Activated B cell treated with CpG ODN at 0.5 μM for 24 hours (primary cell): ENCODE results near the gene OLFML2B. TPM values are rescaled to one million over a fixed set of nuclear protein-coding genes. Genes with fewer than 3 reads are reported as not detected.

Source experiments
- ATAC-seq: fragments of 200-7000 bp; cut with Tn5 transposase; one replicate; pipeline ENCODE4 v1.10.0; 2021; ENCODE audit warnings: low read depth, mild to moderate bottlenecking, moderate library complexity
- CTCF ChIA-PET: fragments of 350-600 bp; sonication (Branson Sonifier 250); formaldehyde crosslinking; loops from one replicate; lab custom pipeline; 2021; ENCODE audit warnings: antibody characterized with exemption; lab: Charles Lee
- POLR2A ChIA-PET: fragments of 350-600 bp; sonication (Branson Sonifier 250); formaldehyde crosslinking; loops from one replicate; lab custom pipeline; 2021; ENCODE audit warnings: antibody characterized with exemption; lab: Charles Lee
- DNase-seq: peaks from one replicate; pipeline ENCODE4 v3.0.0; 2022
- H3K27ac Mint-ChIP-seq: one replicate; pipeline ENCODE4 v1.8.0; 2020; ENCODE audit warnings: mixed read lengths
- H3K27me3 Mint-ChIP-seq: one replicate; pipeline ENCODE4 v1.8.0; 2021; ENCODE audit warnings: mixed read lengths
- H3K36me3 Mint-ChIP-seq: one replicate; pipeline ENCODE4 v1.8.0; 2021; ENCODE audit warnings: low read depth, mixed read lengths
- H3K4me1 Mint-ChIP-seq: one replicate; pipeline ENCODE4 v1.8.0; 2021; ENCODE audit warnings: mixed read lengths
- H3K4me3 Mint-ChIP-seq: one replicate; pipeline ENCODE4 v1.8.0; 2020; ENCODE audit warnings: mild to moderate bottlenecking, mixed read lengths
- H3K9me3 Mint-ChIP-seq: one replicate; pipeline ENCODE4 v1.8.0; 2020; ENCODE audit warnings: mixed read lengths
- intact Hi-C: fragments of 100-400 bp; cut with micrococcal nuclease; formaldehyde crosslinking; loops from one replicate; pipeline ENCODE4 v1.15.1; 2024
- total RNA-seq: library from RNA; stranded (reverse); gene quantifications from 2 replicates; pipeline ENCODE4 v1.2.3, GENCODE V29; 2022
- TF ChIP-seq, protein P1 (sequence below): fragments of 200-600 bp; IDR thresholded peaks from one replicate; pipeline ENCODE4 v1.8.0; 2022; ENCODE audit warnings: antibody characterized with exemption, mild to moderate bottlenecking

Gene OLFML2B
- total RNA-seq, 1 donor from 2014 or later, result not detected

DNA sequence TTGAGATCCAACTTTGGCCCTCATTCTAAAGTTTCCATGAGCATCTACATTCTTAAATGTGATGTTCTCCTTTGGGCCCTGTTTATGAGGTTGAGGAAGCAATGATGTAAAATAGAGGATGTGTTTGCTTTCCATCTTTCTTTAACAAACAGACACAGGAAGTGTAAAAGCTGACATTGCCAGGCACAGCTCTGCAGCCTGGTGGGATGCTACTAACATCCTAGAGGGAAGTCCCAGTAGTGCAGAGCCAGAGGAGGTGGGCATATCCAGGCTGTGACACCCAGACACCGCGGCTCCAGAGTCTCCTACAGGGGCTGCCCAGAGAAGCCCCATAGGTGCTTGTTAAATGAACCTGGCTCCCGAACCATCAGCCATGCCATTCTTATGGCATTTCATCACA, 16.2 kb downstream of the OLFML2B start:
- DNase-seq (no peak), ATAC-seq (no peak)
- TF ChIP-seq, protein P1, sequence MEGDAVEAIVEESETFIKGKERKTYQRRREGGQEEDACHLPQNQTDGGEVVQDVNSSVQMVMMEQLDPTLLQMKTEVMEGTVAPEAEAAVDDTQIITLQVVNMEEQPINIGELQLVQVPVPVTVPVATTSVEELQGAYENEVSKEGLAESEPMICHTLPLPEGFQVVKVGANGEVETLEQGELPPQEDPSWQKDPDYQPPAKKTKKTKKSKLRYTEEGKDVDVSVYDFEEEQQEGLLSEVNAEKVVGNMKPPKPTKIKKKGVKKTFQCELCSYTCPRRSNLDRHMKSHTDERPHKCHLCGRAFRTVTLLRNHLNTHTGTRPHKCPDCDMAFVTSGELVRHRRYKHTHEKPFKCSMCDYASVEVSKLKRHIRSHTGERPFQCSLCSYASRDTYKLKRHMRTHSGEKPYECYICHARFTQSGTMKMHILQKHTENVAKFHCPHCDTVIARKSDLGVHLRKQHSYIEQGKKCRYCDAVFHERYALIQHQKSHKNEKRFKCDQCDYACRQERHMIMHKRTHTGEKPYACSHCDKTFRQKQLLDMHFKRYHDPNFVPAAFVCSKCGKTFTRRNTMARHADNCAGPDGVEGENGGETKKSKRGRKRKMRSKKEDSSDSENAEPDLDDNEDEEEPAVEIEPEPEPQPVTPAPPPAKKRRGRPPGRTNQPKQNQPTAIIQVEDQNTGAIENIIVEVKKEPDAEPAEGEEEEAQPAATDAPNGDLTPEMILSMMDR, result no peak
- H3K9me3 Mint-ChIP-seq, result no peaks in the 10 kb centered on the region
- no peaks in the 10 kb centered on the region for H3K4me1 Mint-ChIP-seq
- H3K27me3 Mint-ChIP-seq, result peaks cover 20% of the 10 kb centered on the region
- no peak overlapping the region for H3K27ac Mint-ChIP-seq
- no peaks in the 10 kb centered on the region for H3K36me3 Mint-ChIP-seq
- ChIA-PET POLR2A (interaction anchor here (0.6 kb wide), 1 partner anchor 42 kb away, joined by 3 read pairs; no protein-coding TSS in a partner anchor), CTCF (no interaction called here)
- H3K4me3 Mint-ChIP-seq, result no peak overlapping the region
- intact Hi-C loops, result no loop called here

DNA sequence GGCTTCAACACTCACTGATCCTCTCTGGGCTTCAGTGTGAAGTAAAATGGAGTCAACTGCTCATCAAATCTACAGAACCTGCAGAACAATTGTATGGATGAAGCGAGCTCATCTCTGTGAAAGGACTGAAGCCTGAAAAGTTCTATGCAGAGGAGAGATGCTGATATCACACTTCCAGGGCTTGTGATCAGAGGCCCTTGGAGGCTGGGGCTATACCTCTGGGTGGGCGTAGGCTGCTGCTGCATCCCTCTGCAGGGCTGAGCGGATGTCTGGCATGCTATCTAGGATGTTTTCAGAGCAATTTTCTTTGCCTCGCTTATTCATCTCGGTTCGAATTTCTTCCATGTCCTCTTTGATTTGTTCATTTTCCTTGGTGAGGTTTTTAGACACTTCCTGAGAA, 17.6 kb downstream of the OLFML2B start:
- ATAC-seq, result no peak
- H3K36me3 Mint-ChIP-seq, result no peaks in the 10 kb centered on the region
- TF ChIP-seq, protein P1, result no peak
- ChIA-PET POLR2A (no interaction called here), CTCF (no interaction called here)
- H3K27me3 Mint-ChIP-seq, result peaks cover 23% of the 10 kb centered on the region
- no peaks in the 10 kb centered on the region for H3K4me1 Mint-ChIP-seq
- no peak overlapping the region for H3K27ac Mint-ChIP-seq
- DNase-seq, result no peak
- no peak overlapping the region for H3K4me3 Mint-ChIP-seq
- intact Hi-C loops, result no loop called here
- no peaks in the 10 kb centered on the region for H3K9me3 Mint-ChIP-seq

DNA sequence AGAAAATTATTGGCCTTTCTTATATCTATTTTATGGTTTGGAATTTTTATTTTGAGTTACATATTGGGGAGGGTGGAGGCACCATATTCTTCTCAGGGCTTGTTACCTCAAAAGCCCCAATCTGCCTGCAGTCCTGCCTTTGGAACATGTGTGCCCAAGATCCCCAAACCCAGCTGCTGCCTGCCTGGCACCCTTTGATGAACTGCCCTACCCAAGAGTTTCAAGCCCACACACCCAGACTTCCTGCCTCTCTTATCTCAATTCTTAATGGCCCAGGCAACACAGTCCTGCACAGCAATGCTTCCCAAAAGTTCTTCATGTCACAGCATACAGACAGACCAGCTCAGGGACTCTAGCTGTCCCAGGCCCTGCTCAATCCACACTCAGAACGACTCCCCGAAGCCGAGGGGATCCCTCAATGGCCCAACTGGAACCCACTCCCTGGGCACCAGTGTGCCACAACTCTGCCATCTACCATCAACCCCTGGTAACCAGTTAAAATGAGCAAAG, 19.2 kb downstream of the OLFML2B start:
- DNase-seq (no peak), ATAC-seq (no peak)
- POLR2A ChIA-PET, result no interaction called here
- Mint-ChIP-seq H3K36me3 (no peaks in the 10 kb centered on the region), H3K9me3 (no peaks in the 10 kb centered on the region), H3K4me1 (no peaks in the 10 kb centered on the region), H3K4me3 (no peak overlapping the region), H3K27me3 (peaks cover 19% of the 10 kb centered on the region), H3K27ac (no peak overlapping the region)
- CTCF ChIA-PET, result no interaction called here
- intact Hi-C loops, result no loop called here
- TF ChIP-seq, protein P1, result no peak

DNA sequence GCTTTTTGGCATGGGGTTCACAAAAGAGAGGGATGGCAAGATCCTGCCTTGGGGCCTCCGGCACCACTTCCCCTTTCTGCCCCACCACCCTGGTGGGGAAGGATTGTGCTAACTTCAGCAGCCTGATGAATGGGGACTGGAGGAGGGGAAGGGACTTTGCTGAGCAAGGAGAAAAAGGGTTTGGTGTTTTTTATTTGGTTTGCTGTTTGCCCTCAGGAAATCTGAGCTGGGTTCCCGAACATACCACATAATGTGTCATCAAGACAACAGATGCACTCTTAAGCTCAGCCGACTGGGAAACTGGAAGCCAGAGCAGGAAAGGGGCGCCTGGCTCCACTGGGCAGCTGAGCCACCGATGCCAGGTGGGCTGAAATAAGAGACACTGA, 19.8 kb downstream of the OLFML2B start:
- DNase-seq (no peak), ATAC-seq (no peak)
- Mint-ChIP-seq H3K36me3 (no peaks in the 10 kb centered on the region), H3K27ac (no peak overlapping the region), H3K4me1 (no peaks in the 10 kb centered on the region), H3K9me3 (no peaks in the 10 kb centered on the region), H3K27me3 (peaks cover 19% of the 10 kb centered on the region), H3K4me3 (no peak overlapping the region)
- CTCF ChIA-PET, result no interaction called here
- POLR2A ChIA-PET, result no interaction called here
- TF ChIP-seq, protein P1, result no peak
- intact Hi-C loops, result no loop called here

DNA sequence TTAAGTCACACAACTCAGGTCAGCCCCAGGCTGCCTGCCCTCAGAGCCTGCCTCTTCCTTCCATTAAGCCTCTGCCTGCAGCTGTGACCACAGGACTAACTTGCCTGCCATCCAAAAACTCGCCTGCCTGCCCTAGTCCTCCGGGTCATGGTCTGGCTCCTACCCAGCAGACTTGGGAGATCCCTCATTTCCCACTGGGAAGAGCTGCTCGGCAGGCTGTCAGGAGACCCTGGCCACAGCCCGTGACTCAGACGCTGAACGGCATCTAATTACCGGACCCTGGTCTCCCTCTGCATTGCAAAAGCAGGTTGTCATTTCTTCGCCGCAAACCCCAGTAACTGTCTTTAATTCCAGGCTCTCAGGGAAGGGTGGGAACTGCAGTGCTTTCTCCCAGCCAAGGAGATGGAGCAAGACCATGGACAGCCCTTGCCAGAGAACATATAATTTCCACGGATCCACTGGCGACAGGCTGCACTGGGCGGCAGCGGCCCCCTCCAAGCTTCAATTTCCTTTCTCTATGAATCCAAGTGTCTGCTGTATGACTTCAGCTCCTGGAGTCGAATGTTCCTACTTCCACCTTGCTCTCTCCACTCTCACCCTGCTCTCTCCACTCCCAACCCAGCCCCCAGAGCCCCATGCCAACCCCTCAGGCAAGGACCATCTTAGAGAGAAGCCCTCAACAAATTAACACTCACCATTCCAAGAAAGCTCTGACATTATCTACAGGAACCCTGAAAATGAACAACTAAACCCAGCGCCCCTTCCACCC, 20.4 kb downstream of the OLFML2B start:
- DNase-seq, result no peak
- Mint-ChIP-seq H3K27ac (no peak overlapping the region), H3K4me1 (no peaks in the 10 kb centered on the region), H3K4me3 (no peak overlapping the region), H3K36me3 (no peaks in the 10 kb centered on the region), H3K27me3 (peaks cover 19% of the 10 kb centered on the region), H3K9me3 (no peaks in the 10 kb centered on the region)
- ChIA-PET POLR2A (no interaction called here), CTCF (no interaction called here)
- TF ChIP-seq, protein P1, result no peak
- ATAC-seq, result no peak
- intact Hi-C loops, result no loop called here
